Posterior vena cava (tissue), 2 donors: Measurements from ENCODE around the gene C6orf141. TPM values are rescaled to one million over a fixed set of nuclear protein-coding genes. Genes with fewer than 3 reads are reported as not detected.

ENCODE experiments used
- DNase-seq: peaks from one replicate; pipeline ENCODE4 v3.0.0-alpha.2; 2020; ENCODE audit warnings: low spot score
- intact Hi-C, 2 donors: fragments of 100-400 bp; cut with DNase I; formaldehyde crosslinking; loops; one replicate each; pipeline versions ENCODE4 v1.14.1 to v1.14.2; 2022 to 2023
- total RNA-seq, 2 donors: library from RNA; stranded (reverse); fragmentation: NEBNext Ultra II Directional; extraction: Animal tissue kit (Norgen Biotek cat#: 25700); gene quantifications; one replicate each; pipeline ENCODE4 v1.2.1, GENCODE V29; 2021
- donor health status: DM: yes; HTN: yes; CAD: no.
- donor health status: DM: yes; HTN: yes; CAD: no.

The C6orf141 gene
- total RNA-seq, 2 donors from 2014 or later = 1.6 to 1.7 TPM

DNA sequence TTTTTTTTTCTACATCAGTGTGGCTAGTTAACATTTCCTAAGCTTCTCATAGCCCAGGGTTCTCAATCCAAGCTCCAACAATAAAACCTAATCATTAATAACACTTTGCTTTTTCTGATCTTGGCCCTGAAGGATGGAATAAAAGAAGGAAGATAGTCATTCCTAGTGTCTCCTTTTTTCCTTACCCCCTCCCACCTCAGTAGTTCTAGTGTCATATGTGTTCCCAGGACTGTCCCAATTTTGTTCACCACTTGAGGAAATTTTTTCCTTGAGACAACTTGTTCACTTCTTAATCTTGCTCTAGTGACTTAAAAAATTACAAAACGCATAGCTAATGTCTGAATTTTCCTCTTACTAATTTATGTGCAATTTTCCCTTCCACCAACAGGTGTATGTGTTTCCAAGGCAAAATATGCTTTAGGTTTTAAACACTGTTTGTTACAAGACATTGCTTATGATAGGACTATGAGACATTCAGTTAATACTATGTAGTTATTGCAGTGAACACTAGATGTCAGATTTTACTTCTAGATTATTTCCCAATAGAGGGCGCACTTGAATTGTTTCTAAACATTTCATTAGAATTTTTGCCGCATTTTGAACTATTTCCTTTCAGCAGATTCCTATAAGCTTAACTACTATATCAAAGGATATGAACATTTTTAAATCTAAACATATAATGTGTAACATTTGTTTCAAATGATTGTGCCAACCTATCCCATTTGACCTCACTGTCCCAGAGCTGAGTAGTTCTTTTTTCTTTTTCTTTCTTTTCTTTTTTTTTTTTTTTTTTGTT lies 18.5 kb upstream of the C6orf141 start:
- DNase-seq = no peak
- intact Hi-C loops = no loop called here

DNA sequence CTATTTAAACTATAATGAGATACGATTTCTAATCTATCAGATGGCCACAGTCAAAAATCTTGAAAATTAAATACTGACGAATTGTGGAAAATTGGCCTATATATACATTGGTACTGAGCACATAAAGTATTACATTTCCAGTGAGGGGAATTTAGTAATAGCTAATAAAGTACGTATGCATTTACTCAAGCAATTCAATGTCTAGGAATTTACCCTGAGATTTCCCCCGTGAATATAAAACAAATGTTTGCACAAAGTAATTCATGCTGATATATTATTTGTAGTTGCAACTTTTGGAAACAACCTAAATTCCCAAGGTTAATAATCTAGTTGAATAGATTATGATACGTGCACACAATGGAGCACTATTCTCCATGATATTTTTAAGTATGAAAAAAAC lies 14.7 kb upstream of the C6orf141 start:
- intact Hi-C loops = no loop called here
- no peak for DNase-seq

- no peak for DNase-seq
- intact Hi-C loops = no loop called here
Observed at GRCh38 chr6:49539102-49539501, 11.4 kb upstream of the C6orf141 start.

- DNase-seq = no peak
- intact Hi-C loops = no loop called here
Observed at GRCh38 chr6:49540614-49541013, 9.9 kb upstream of the C6orf141 start.

DNA sequence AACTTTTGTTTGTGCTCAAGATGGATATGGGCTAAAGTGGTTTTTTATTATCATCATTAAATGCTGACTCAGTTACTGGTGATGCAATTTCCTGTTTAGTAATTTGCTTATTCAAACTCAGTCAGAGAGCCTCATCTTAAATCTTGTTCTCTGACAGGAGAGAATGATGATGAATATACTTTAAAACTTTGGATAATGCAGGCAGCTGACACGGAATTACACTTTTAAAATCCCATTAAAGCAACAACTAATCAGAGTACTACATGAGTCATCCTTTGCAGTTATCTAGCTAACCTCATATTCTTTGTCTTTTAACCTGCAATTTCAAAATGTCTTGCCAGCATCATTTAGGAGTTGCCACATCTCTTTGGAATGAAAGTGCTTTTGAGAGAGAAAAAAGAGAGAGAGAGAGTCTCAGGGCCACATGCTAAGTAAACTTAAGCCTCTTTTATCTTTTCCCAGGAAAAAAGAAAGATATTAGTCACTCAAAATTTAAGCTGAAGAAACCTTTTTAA lies 9.2 kb upstream of the C6orf141 start:
- DNase-seq = no peak
- intact Hi-C loops = no loop called here

DNA sequence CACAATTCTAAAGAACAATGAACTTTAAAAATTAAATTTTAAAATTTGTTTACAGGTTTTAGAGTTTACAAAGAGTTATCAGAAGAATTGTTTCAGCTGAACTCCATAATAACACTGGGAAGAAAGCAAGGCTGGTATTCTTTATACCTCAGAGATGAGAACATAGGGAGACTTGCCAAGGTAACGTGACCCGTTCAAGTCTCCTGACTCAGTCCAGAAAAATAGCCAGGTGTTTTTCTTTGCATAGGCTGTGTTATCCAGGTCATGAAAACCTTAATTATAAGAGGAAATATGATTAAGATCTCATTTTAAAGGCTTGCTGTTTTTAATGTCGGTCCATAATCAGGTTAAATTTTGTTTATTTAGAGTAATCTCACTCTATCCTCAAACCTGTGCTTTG lies 8.5 kb upstream of the C6orf141 start:
- no peak for DNase-seq
- intact Hi-C loops = no loop called here

DNA sequence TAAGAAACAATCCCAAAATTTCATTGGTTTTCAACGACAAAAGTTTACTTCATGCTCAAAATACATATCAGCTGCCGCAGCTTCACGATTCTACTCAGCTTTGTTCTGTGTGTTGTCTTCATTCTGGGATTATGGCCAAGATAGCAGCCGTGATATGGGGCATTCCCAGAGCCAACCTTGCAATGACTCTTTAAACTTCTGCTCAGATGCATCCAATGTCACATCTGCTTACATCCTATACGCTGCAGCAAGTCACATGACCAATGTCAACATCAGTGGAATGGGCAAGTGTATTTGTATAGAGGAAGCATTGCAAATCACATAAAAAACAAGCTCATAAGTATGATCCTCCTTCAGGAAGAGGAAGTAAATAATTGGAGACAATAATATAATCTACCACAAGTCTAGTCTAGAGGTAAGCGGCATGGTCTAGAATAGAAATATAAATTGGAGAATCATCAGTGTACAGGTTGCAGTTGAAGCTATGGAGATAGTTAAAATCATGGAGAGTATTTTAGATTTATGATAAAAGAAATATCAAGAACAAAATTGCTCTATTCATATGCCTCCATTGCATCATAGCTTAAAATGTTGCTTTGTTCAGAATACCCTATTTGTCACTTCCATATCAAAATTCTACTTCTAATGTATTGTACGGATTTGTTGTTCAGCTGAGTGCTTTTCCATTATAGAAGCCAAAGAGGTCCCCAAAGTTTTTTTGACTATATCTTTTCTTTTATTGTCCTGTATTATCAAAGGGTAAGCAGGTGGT lies 7.2 kb upstream of the C6orf141 start:
- intact Hi-C loops = no loop called here

GRCh38 chr6:49546331-49546730 lies 4.1 kb upstream of the C6orf141 start:
- DNase-seq = no peak
- intact Hi-C loops = no loop called here

More for the DNA sequence above, 7.2 kb upstream of the C6orf141 start:
- DNase-seq = no peak

DNA sequence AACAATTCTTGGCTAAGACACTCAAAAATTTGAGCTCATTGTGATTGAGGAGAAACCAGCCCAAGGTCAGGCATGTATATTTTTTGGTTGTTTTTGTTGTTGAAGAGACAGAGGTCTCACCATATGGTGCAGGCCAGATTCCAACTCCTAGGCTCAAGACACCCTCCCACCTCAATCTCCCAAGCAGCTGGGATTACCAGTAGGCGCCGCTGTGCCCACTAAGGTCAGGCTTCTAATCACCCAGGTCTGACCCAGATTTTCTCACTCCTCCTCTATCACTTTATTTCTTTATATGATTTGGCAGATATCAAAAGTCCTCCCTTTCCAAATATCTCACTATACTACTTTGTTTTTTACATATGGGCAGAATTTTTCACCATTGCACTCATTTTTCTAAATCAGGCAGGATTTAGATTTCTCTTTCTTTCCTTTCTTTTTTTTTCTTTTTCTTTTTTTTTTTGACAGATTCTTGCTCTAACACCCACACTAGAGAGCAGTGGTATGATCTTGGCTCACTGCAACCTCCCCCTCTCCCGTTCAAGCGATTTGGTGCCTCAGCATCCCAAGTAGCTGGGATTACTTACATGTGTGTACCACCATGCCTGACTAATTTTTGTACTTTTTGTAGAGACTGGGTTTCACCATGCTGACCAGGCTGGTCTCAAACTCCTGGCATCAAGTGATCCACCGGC lies 1.7 kb upstream of the C6orf141 start:
- no peak for DNase-seq
- intact Hi-C loops = no loop called here

DNA sequence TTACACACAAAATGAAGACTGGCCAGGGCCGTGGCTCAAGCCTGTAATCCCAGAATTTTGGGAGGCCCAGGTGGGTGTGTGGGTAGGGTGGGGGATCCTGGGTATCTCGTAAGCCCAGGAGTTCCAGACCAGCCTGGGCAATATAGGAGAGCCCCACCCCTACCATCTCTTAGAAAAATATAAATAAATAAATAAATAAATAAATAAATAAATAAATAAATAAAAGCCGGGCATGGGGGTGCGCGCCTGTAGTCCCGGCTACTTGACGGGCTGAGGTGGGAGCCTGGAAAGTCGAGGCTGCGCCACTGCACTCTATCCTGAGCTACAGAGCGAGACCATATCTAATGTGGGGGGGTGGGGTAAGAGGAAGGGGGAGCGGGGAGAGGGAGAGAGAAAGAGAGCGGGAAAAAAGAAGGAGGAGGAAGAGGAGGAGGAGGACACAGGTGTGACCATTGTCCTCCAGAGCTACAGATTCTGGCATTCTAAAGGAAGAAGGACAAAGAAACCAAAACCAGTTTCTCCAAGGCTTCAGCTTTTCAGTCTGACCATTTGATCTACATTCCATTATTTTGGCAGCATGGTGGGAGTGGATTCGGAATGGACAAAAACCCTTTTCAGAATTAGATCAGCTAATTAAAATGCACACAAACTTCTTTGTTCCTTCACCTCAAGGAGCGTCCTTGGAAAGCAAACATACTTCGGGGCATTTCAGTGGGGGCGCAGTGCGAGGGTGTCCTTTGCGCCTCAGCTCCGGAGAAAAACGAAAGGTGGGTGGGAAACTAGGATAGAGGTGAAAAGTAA lies 577 bp upstream of the C6orf141 start:
- intact Hi-C loops = no loop called here

DNA sequence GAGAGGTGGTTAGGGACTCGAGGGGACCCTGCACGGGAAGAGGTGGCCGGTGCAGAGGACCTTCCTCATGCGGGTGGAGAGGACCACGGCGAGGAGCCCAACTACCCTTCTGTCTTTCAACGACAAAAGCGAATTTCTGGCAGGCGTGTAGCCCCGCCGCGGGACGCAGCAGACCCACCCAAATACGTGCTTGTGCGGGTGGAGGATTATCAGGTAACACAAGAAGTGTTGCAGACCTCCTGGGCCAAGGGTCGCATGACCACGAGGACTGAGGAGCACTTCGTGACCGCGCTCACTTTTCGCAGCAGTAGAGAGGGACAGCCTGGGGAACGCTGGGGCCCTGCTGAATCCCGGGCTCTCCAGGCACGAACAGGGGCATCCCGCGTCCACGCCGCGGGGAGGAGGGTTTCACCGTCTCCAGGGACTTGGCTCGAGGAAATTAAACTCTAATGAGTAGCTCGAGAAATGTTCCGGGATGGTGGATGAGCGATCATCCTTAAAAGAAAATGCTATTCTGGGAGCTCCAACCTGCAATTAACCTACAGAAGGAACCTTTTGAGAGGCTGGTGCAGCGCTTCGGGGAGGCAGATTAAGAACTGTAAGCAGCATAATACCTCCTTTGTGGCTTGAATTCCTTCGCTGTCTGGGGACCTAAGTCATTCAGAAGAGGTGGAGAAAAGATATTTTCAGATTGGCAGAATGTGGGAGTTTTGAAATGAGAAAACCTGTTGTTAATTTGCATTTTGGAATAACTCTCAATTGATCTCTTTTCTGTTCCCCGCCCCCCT lies 804 bp downstream of the C6orf141 start:
- no peak for DNase-seq
- intact Hi-C loops = no loop called here

More for the DNA sequence above, 577 bp upstream of the C6orf141 start:
- no peak for DNase-seq

- no peak for DNase-seq
- intact Hi-C loops = no loop called here
Observed at GRCh38 chr6:49551866-49552129, 1.3 kb downstream of the C6orf141 start.

GRCh38 chr6:49552596-49552995 lies 2.1 kb downstream of the C6orf141 start:
- no peak for DNase-seq
- intact Hi-C loops = no loop called here

DNA sequence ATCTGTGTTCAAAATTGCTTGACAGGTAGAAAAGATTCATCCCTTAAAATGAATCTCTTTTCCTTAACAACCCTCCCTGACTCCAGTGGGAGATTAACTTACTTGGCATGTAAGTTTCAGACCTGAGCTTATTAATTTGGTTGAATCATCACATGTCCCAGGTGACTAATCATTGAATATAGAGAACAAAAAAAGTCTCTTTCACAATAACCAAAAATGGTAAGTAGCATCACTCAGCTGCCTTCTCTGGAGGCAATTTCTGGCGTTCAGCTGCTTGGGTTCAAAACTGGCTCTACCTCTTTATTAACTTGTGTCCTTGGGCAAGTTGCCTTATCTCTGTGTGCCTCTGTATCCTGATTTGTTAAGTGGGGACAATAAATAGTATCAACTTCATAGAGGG lies 2.9 kb downstream of the C6orf141 start:
- no peak for DNase-seq
- intact Hi-C loops = no loop called here

- DNase-seq = no peak
- intact Hi-C loops = no loop called here
Observed at GRCh38 chr6:49555951-49556350, 5.5 kb downstream of the C6orf141 start.

GRCh38 chr6:49556429-49556837 lies 6.0 kb downstream of the C6orf141 start:
- no peak for DNase-seq
- intact Hi-C loops = no loop called here

DNA sequence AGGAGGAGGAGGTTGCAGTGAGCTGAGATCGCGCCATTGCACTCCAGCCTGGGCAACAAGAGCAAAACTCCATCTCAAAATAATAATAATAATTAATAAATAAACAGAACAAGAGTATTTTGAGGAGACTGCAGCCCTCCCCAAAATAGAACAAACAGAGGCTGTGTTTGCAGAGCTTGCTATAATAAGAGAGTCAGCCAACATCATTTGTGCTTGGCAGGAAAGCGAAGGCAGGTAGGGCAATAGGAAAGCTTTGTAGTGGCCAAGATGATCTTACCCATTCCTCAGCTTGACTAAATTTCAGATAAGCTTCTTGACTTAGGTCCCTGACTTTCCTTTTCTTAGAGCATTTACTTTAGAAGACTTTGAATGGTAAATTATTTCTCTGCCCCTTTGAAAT lies 6.7 kb downstream of the C6orf141 start:
- no peak for DNase-seq
- intact Hi-C loops = no loop called here

DNA sequence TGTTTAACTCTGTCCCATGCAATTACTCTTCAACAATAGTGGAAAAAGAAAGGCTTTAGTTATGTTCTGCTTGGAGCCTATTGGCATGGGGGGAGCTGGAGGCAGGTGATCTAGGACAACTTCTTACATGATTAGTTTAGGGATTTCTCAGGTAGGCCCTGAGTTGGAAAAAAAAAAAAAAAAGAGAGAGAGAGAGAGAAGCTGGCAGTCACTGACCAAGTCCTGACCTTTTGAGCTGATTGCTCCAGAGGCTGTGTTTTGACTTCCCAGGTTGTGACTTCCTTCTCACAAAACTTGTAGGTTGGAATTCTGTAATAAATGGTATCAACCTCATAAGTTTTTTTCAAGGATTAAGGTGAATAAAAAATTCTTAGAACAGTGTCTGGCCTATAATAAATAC lies 7.8 kb downstream of the C6orf141 start:
- DNase-seq = no peak
- intact Hi-C loops = no loop called here
